GM12865 (cell line): ENCODE data around the gene MTHFD2L.

Experiments used
- DNase-seq: peaks from one replicate; pipeline ENCODE4 v3.0.0; 2010; ENCODE audit warnings: low read depth
- H3K4me3 ChIP-seq: 2 replicates; pipeline ENCODE4 v1.5.1; 2011; ENCODE audit warnings: mild to moderate bottlenecking, low read depth, low read length, control low read depth
- TF ChIP-seq, protein P1 (sequence below): IDR thresholded peaks from 2 replicates; pipeline ENCODE4 v1.5.1; 2011; ENCODE audit warnings: low read length, control low read depth, low read depth, inconsistent platforms; ENCODE audit not compliant: insufficient read depth; ENCODE audit errors: missing control alignments

Gene MTHFD2L

DNA sequence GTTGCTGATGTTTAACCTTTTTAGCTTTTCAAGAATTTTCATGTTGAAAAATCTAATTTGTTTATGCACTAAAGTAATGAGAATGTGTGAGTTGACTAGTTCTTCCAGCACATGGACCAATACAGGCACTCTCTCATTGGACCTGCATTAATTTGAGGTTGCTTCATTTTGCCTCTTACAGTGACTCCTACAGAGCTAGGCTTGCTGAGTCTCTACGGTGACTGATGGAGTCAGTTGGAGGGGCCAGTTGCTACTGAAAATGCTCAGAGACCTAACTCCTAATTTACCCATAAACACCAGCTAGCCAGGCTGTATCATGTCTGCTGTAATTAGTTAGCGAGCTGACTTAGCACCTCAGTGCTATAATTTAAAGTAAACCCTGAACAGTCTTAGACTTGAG lies 10.9 kb downstream of the MTHFD2L start:
- DNase-seq, result no peak
- no peak overlapping the region for H3K4me3 ChIP-seq
- TF ChIP-seq, protein P1, sequence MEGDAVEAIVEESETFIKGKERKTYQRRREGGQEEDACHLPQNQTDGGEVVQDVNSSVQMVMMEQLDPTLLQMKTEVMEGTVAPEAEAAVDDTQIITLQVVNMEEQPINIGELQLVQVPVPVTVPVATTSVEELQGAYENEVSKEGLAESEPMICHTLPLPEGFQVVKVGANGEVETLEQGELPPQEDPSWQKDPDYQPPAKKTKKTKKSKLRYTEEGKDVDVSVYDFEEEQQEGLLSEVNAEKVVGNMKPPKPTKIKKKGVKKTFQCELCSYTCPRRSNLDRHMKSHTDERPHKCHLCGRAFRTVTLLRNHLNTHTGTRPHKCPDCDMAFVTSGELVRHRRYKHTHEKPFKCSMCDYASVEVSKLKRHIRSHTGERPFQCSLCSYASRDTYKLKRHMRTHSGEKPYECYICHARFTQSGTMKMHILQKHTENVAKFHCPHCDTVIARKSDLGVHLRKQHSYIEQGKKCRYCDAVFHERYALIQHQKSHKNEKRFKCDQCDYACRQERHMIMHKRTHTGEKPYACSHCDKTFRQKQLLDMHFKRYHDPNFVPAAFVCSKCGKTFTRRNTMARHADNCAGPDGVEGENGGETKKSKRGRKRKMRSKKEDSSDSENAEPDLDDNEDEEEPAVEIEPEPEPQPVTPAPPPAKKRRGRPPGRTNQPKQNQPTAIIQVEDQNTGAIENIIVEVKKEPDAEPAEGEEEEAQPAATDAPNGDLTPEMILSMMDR, result no peak

DNA sequence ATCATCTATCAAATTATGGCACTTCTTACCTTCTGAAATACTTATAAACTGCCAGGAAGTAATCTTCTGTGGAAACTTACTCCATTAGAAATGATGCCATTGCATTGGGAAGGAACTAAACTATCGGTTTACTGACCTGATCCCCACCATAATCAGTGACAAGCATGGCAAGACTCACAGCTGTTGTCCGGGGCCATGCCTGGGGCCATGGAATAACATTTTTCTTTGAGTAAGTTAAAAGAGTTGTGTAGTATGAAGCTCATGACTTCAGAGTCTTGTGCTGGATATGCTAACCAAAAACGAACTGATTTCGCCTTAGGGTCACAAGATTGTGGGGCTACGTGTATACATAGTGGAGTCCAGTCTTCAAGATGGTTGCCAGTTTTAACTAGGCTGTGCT lies 15.4 kb downstream of the MTHFD2L start:
- H3K4me3 ChIP-seq, result no peak overlapping the region
- TF ChIP-seq, protein P1, result no peak
- DNase-seq, result no peak

DNA sequence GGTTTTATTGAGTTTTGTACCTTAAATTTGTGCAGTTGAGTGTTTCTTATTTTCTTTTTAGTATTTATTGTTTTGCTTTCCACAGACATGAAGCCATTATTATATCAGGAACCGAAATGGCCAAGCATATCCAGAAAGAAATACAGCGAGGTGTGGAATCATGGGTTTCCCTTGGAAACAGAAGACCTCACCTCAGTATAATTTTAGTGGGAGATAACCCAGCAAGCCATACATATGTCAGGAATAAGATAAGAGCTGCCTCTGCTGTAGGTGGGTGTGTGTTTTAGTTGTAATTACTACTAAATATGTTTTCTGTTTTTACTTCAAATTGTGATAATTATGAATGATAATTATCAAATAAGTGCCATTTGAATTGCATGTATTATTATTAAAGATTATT lies 16.5 kb downstream of the MTHFD2L start:
- TF ChIP-seq, protein P1, result no peak
- no peak for DNase-seq
- H3K4me3 ChIP-seq, result no peak overlapping the region

DNA sequence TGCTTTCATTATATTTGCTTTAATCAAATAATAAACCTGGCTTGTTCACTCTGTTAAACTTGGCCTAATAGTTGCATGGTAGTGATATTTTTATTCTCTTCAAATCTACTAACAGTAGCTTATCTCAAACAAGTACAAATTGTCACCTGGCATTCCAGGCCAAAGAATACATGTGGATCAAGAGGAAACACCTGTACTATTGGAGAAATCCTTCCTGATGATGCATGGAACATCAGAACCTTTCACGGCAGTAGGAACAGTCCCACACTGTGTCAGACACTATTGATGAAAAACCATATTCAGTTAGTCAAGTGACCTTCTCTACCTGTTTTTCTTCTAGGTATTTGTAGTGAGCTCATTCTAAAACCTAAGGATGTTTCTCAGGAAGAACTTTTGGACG lies 17.0 kb downstream of the MTHFD2L start:
- TF ChIP-seq, protein P1, result no peak
- H3K4me3 ChIP-seq, result no peak overlapping the region

DNA sequence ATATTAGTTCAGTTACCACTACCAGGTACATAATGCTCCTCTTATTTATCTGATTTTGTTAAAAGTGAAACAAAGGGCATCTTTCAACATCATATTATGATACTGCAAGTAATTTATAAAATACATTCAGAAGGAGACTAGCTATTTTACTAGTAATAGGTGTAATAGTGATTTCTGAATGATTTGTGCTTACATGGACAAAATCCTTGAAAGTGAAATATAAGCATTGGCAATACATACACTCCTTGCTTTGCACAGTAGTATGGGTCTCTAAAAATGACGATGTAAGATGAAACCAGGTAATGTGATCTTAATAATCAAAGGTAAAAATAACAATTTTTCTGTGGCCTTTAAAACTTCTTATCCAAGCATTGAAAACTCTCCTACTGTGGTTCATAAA lies 17.5 kb downstream of the MTHFD2L start:
- DNase-seq, result no peak
- H3K4me3 ChIP-seq, result no peak overlapping the region
- TF ChIP-seq, protein P1, result no peak

More for the DNA sequence above, 17.0 kb downstream of the MTHFD2L start:
- no peak for DNase-seq

DNA sequence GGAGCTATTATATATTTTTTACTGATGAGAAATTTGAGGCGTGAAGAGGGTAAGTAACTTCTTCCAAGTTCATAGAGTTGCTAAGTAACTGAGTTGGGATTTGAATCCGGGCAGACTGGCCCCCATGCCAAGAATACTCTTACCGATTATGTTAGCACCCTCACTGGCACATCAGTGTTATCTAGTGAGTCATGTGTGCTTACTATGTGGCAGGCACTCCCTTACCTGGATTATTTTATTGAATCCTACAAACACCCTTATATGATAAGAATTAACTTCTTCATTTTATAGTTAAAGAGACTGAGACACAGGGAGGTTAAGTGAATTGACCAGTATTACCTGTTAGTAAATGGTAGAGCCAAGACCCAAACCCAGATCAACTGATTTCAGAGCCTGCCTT lies 20.9 kb downstream of the MTHFD2L start:
- no peak overlapping the region for H3K4me3 ChIP-seq
- TF ChIP-seq, protein P1, result no peak
- no peak for DNase-seq

DNA sequence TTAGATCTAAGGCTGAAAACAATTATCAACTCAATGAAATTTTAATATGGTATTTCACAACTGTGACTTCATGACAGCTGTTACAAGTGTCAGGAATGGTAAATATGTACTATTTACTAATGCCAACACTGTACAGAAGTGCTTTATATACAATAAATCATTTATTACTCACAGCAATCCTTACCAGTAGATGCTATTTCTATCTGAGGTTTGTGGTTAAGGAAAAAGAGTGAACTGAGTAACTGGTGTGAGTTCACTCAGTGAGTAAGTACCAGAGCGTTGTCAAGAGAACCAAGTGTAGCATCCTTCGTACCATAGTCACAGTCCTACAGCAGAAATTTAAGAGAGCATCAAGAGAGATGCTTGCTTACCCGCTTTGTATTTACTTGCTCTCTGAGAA lies 23.3 kb downstream of the MTHFD2L start:
- DNase-seq, result no peak
- no peak overlapping the region for H3K4me3 ChIP-seq

More for the DNA sequence above, 23.3 kb downstream of the MTHFD2L start:
- TF ChIP-seq, protein P1, result no peak
